Astrocyte (in vitro differentiated cells and primary cell): ENCODE data around the gene PPP6C. TPM values are rescaled to one million over a fixed set of nuclear protein-coding genes. Genes with fewer than 3 reads are reported as not detected.

Experiments
- DNase-seq: peaks from one replicate; pipeline ENCODE4 v3.0.0-alpha.2; 2010; ENCODE audit warnings: low read depth
- FAIRE-seq: peaks from 2 replicates; lab custom pipeline; 2011; peaks lifted over from hg19 to GRCh38; lab: Jason Lieb, UNC
- H2AFZ ChIP-seq: 2 replicates; pipeline ENCODE4 v1.6.0; 2012; ENCODE audit warnings: low read depth, low read length, inconsistent platforms
- H3K27ac ChIP-seq: 2 replicates; pipeline ENCODE4 v1.5.1; 2011; ENCODE audit warnings: low read depth, low read length, inconsistent platforms
- H3K27me3 ChIP-seq: 2 replicates; pipeline ENCODE4 v1.6.0; 2011; ENCODE audit warnings: low read length, inconsistent platforms; ENCODE audit not compliant: insufficient read depth
- H3K36me3 ChIP-seq: 2 replicates; pipeline ENCODE4 v1.5.1; 2011; ENCODE audit warnings: low read length, inconsistent platforms; ENCODE audit not compliant: insufficient read depth
- H3K4me1 ChIP-seq: 2 replicates; pipeline ENCODE4 v1.5.1; 2011; ENCODE audit warnings: low read length, inconsistent platforms; ENCODE audit not compliant: insufficient read depth
- H3K4me2 ChIP-seq: 2 replicates; pipeline ENCODE4 v1.6.0; 2012; ENCODE audit warnings: low read length, inconsistent platforms
- H3K4me3 ChIP-seq: 2 replicates; pipeline ENCODE4 v1.5.1; 2011; ENCODE audit warnings: low read depth, mild to moderate bottlenecking, low read length, inconsistent platforms; ENCODE audit not compliant: insufficient read depth
- H3K79me2 ChIP-seq: 2 replicates; pipeline ENCODE4 v1.6.0; 2012; ENCODE audit warnings: mild to moderate bottlenecking, low read length, inconsistent platforms; ENCODE audit not compliant: insufficient read depth
- H3K9ac ChIP-seq: 2 replicates; pipeline ENCODE4 v1.6.0; 2012; ENCODE audit warnings: mild to moderate bottlenecking, low read length, inconsistent platforms
- H3K9me3 ChIP-seq: 2 replicates; pipeline ENCODE4 v1.5.1; 2012; ENCODE audit warnings: low read depth, mild to moderate bottlenecking, low read length, inconsistent platforms; ENCODE audit not compliant: insufficient read depth
- H4K20me1 ChIP-seq: 2 replicates; pipeline ENCODE4 v1.6.0; 2012; ENCODE audit warnings: low read length, inconsistent platforms; ENCODE audit not compliant: insufficient read depth
- H3K27ac Mint-ChIP-seq: one replicate; pipeline ENCODE4 v1.8.0; 2021; ENCODE audit warnings: mild to moderate bottlenecking, mixed read lengths; ENCODE audit not compliant: unreplicated experiment
- H3K27me3 Mint-ChIP-seq: one replicate; pipeline ENCODE4 v1.8.0; 2021; ENCODE audit warnings: low read depth, mixed read lengths; ENCODE audit not compliant: unreplicated experiment
- H3K36me3 Mint-ChIP-seq: one replicate; pipeline ENCODE4 v1.8.0; 2021; ENCODE audit warnings: low read depth, mixed read lengths; ENCODE audit not compliant: unreplicated experiment
- H3K4me1 Mint-ChIP-seq: one replicate; pipeline ENCODE4 v1.8.0; 2021; ENCODE audit warnings: low read depth, mixed read lengths; ENCODE audit not compliant: unreplicated experiment
- H3K4me3 Mint-ChIP-seq: one replicate; pipeline ENCODE4 v1.8.0; 2021; ENCODE audit warnings: mild to moderate bottlenecking, moderate library complexity, mixed read lengths; ENCODE audit not compliant: unreplicated experiment
- H3K9me3 Mint-ChIP-seq: one replicate; pipeline ENCODE4 v1.8.0; 2021; ENCODE audit warnings: mild to moderate bottlenecking, mixed read lengths; ENCODE audit not compliant: unreplicated experiment
- CTCF ChIP-seq: IDR thresholded peaks from 2 replicates; pipeline ENCODE4 v1.5.1; 2011; ENCODE audit warnings: low read depth, mild to moderate bottlenecking, inconsistent platforms, low read length, moderate library complexity; ENCODE audit not compliant: insufficient read depth
- EZH2 ChIP-seq: IDR thresholded peaks from 2 replicates; pipeline ENCODE4 v1.6.1; 2012; ENCODE audit warnings: mild to moderate bottlenecking, low read length, inconsistent platforms; ENCODE audit not compliant: insufficient read depth
- total RNA-seq: library from RNA; stranded (reverse); gene quantifications from 2 replicates; pipeline ENCODE4 v1.2.1, GENCODE V29; 2021

The PPP6C gene
- total RNA-seq, 1 donor from 2014 or later = 41.1 TPM

- H3K79me2 ChIP-seq = no peaks in the 10 kb centered on the region
- H3K27me3 ChIP-seq = no peaks in the 10 kb centered on the region
- H4K20me1 ChIP-seq = peaks cover 7% of the 10 kb centered on the region
- no peak for DNase-seq
- no peak overlapping the region for H3K4me3 ChIP-seq
- H3K4me3 Mint-ChIP-seq = no peak overlapping the region
- no peaks in the 10 kb centered on the region for H3K4me1 Mint-ChIP-seq
- H3K9me3 ChIP-seq = no peaks in the 10 kb centered on the region
- peaks cover 15% of the 10 kb centered on the region for H3K36me3 Mint-ChIP-seq
- peaks cover 32% of the 10 kb centered on the region for H3K36me3 ChIP-seq
- TF ChIP-seq CTCF (no peak), EZH2 (no peak)
- no peak overlapping the region for H3K4me2 ChIP-seq
- H3K27ac Mint-ChIP-seq = no peak overlapping the region
- no peak overlapping the region for H2AFZ ChIP-seq
- no peaks in the 10 kb centered on the region for H3K4me1 ChIP-seq
- FAIRE-seq = no peak
- H3K27me3 Mint-ChIP-seq = no peaks in the 10 kb centered on the region
- H3K27ac ChIP-seq = no peak overlapping the region
- no peaks in the 10 kb centered on the region for H3K9me3 Mint-ChIP-seq
- H3K9ac ChIP-seq = no peak overlapping the region
Measured at GRCh38 chr9:125150349-125151245, 39.0 kb downstream of the PPP6C start.

- H3K36me3 Mint-ChIP-seq = peaks cover 12% of the 10 kb centered on the region
- no peaks in the 10 kb centered on the region for H3K79me2 ChIP-seq
- no peaks in the 10 kb centered on the region for H3K9me3 Mint-ChIP-seq
- H4K20me1 ChIP-seq = no peaks in the 10 kb centered on the region
- no peak overlapping the region for H3K27ac ChIP-seq
- H3K27ac Mint-ChIP-seq = no peak overlapping the region
- no peaks in the 10 kb centered on the region for H3K27me3 Mint-ChIP-seq
- TF ChIP-seq CTCF = no peak
- no peak for TF ChIP-seq EZH2
- H3K4me1 ChIP-seq = no peaks in the 10 kb centered on the region
- no peak overlapping the region for H3K4me3 ChIP-seq
- H3K9me3 ChIP-seq = no peaks in the 10 kb centered on the region
- FAIRE-seq = no peak
- H3K4me1 Mint-ChIP-seq = no peaks in the 10 kb centered on the region
- H3K4me3 Mint-ChIP-seq = no peak overlapping the region
- H3K9ac ChIP-seq = no peak overlapping the region
- H3K4me2 ChIP-seq = no peak overlapping the region
- H3K27me3 ChIP-seq = no peaks in the 10 kb centered on the region
- DNase-seq = no peak
- H3K36me3 ChIP-seq = peaks cover 24% of the 10 kb centered on the region
- H2AFZ ChIP-seq = no peak overlapping the region
Measured at GRCh38 chr9:125147401-125147951, 42.1 kb downstream of the PPP6C start.

GRCh38 chr9:125146247-125146646 is 43.4 kb downstream of the PPP6C start:
- Histone ChIP-seq H3K4me1 (no peaks in the 10 kb centered on the region), H3K4me3 (no peak overlapping the region), H3K4me2 (no peak overlapping the region), H3K36me3 (peaks cover 16% of the 10 kb centered on the region), H3K79me2 (no peaks in the 10 kb centered on the region), H3K27ac (no peak overlapping the region), H3K9me3 (no peaks in the 10 kb centered on the region), H3K9ac (no peak overlapping the region), H3K27me3 (no peaks in the 10 kb centered on the region), H2AFZ (no peak overlapping the region), H4K20me1 (no peaks in the 10 kb centered on the region)
- Mint-ChIP-seq H3K9me3 (no peaks in the 10 kb centered on the region), H3K4me1 (no peaks in the 10 kb centered on the region), H3K36me3 (peaks cover 7% of the 10 kb centered on the region), H3K27me3 (no peaks in the 10 kb centered on the region), H3K4me3 (no peak overlapping the region), H3K27ac (no peak overlapping the region)
- no peak for FAIRE-seq
- DNase-seq = peak; percentile 51
- TF ChIP-seq EZH2 (no peak), CTCF (no peak)
